ENCODE data around the gene USP34.
"Not testable (repeated sequence)": the region's sequence is repeated elsewhere in the genome, so short reads cannot be mapped to it uniquely, and the experiment has no call there.

USP34 gene

GRCh38 chr2:61470965-61471904 lies at the start of gene USP34:
TSS of gene USP34 (minus strand) at chr2:61471087. CDS start at chr2:61470692, 395 bp downstream.
- peak; percentile 91 for DNase-seq (ENCODE audit: low read depth)
- H3K4me3 ChIP-seq (ENCODE audit: low read depth, low read length): peak within 1 kb of the TSS; percentile 94

DNA sequence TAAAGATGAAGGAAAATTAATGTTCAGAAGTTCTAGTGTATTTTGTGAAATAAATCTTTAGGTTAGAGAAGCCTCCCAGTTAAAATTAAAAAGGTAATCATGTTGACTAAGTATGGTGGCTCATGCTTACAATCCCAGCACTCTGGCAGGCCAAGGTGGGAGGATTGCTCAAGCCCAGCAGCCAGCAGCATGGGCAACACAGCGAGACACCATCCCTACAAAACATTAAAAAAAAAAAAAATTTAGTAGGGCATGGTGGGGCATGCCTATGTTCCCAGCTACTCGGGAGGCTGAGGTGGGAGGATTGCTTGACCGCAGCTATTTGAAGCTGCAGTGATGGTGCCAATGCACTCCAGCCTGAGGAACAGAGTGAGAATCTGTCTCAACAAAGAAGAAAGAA lies 49.4 kb upstream of the USP34 start:
- no peak for DNase-seq (ENCODE audit: low read depth)
- no peak overlapping the region for H3K4me3 ChIP-seq (ENCODE audit: low read depth, low read length)

DNA sequence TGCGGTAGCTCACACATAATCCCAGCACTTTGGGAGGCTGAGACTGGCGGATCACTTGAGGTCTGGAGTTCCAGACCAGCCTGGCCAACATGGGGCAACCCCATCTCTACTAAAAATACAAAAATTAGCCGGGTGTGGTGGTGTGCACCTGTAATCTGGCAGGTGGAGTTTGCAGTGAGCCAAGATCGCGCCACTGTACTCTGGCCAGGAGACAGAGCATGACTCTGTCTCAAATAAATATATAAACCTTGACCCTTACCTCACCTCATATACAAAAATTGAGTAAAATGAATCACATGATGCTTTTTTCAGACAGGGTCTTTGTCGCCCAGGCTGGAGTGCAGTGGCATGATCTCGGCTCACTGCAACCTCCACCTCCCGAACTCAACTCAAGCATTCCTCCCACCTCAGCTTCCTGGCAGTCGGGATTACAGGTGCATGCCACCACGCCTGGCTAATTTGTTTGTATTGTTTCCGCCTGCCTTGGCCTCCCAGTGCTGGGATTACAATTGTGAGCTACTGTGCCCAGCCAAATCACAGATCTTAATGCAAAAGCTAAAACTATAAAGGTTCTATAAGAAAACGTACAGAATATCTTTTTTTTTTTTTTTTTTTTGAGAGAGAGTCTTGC lies 42.0 kb upstream of the USP34 start:
- DNase-seq (ENCODE audit: low read depth): no peak
- no peak overlapping the region for H3K4me3 ChIP-seq (ENCODE audit: low read depth, low read length)

DNA sequence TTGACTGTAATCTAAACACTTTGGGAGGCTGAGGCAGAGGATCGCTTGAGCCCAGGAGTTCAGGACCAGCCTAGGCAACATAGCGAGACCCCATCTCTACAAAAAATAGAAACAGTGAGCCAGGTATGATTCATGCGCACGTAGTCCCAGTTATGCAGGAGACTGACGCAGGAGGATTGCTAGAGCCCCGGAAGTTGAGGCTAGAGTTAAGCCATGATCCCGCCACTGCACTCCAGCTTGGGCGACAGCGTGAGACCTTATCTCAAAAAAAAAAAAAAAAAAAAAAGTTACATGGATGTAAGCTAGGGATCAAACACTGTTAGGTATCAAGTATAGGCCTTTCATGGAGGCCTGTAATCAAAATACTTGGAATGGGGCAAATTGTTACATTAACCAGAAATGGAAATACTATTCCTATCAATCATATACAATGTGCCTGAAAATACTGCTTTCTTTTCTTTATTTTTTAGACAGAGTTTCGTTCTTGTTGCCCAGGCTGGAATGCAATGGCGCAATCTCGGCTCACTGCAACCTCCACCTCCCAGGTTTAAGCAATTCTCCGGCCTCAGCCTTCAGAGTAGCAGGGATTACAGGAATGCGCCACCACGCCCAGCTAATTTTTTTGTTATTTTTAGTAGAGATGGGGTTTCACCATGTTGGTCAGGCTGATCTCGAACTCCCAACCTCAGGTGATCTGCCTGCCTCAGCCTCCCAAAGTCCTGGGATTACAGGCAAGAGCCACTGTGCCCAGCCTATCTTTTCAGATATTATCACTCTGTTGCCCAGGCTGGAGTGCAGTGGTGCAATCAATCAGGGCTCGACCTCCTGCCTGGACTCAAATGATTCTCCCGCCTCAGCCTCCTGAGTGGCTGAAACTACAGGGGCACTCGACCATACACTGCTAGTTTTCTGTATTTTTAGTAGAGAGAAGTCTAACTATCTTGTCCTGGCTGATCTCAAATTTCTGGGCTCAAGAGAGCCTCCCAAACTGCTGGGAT lies 40.1 kb upstream of the USP34 start:
- no peak for DNase-seq (ENCODE audit: low read depth)
- no peak overlapping the region for H3K4me3 ChIP-seq (ENCODE audit: low read depth, low read length)

- H3K4me3 ChIP-seq (ENCODE audit: low read depth, low read length): no peak overlapping the region
- DNase-seq (ENCODE audit: low read depth): no peak
Observed at GRCh38 chr2:61504949-61505348, 34.1 kb upstream of the USP34 start.

DNA sequence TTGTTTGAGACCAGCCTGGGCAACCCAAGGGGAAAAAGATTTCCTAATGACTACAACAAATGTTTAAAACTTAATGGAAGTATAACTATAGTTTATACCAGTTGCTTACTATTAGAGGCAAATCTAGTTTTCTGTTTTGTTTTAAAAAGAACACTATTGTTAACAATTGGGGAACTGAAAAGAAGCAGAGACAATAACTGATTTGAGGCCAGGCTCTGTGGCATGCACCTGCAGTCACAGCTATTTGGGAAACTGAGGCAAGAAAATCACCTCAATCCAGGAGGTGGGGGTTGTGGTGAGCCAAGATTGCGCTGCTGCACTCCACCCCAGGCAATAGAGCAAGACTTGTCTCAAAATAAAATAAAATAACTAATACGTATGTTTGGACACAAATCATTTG lies 28.2 kb upstream of the USP34 start:
- no peak for DNase-seq (ENCODE audit: low read depth)
- H3K4me3 ChIP-seq (ENCODE audit: low read depth, low read length): no peak overlapping the region

- no peak overlapping the region for H3K4me3 ChIP-seq (ENCODE audit: low read depth, low read length)
- DNase-seq (ENCODE audit: low read depth): no peak
Observed at GRCh38 chr2:61493523-61493942, 22.6 kb upstream of the USP34 start.

DNA sequence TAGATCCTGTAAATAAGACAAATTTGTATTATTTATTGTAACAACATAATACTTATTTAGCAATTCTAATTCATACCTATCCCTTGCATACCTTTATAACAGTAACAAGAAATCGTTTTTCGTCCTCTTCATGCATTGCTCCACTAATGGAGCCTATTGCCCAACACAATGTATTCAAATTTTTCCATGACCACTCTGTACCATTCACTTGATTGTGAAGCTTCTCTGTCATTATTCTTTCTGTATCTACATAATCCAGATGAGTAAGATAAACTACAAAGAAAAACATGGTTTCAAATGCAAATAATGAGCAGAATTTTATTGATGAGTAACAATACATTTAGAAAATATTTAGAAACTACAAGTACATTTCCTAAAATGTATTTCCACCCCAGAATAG lies 21.6 kb upstream of the USP34 start:
- H3K4me3 ChIP-seq (ENCODE audit: low read depth, low read length): no peak overlapping the region
- no peak for DNase-seq (ENCODE audit: low read depth)

DNA sequence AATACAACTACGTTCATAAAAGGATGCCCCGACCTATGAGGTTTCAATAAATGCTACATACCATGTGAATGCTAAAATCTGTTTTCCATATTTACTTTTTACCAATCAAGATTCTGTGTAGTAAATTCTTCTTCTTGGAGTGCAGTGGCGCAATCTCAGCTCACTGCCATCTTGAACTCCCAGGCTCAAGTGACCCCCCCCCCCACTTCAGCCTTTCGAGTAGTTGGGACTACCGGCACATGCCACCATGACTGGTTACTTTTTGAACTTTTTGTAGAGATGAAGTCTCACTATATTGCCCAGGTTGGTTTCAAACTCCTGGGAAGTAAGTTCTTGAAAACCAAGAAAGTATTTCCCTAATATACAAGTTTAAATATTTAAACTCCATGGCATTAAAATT lies 14.4 kb upstream of the USP34 start:
- no peak overlapping the region for H3K4me3 ChIP-seq (ENCODE audit: low read depth, low read length)
- DNase-seq (ENCODE audit: low read depth): no peak

DNA sequence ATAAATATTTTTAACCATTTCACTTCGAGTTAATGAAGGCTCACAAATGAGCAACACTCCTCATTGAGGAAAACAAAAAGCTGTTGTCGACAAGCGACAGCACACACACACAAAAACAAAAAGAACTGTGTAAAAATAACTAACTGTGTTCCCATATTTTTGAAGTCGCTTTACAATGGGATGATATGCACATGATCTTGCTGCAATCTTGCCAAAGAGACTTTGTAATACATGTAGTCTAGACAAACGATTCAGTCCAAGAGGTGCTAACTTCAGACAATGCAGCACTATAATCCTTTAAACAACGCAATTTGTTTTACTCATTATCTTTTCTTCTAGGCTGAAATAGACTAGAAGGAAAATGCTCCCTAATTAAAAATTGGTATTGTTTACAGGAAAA lies 7.2 kb upstream of the USP34 start:
- no peak overlapping the region for H3K4me3 ChIP-seq (ENCODE audit: low read depth, low read length)
- DNase-seq (ENCODE audit: low read depth): no peak

GRCh38 chr2:61476929-61477589 lies 6.2 kb upstream of the USP34 start:
- H3K4me3 ChIP-seq (ENCODE audit: low read depth, low read length); DNase-seq (ENCODE audit: low read depth): not testable (repeated sequence)

DNA sequence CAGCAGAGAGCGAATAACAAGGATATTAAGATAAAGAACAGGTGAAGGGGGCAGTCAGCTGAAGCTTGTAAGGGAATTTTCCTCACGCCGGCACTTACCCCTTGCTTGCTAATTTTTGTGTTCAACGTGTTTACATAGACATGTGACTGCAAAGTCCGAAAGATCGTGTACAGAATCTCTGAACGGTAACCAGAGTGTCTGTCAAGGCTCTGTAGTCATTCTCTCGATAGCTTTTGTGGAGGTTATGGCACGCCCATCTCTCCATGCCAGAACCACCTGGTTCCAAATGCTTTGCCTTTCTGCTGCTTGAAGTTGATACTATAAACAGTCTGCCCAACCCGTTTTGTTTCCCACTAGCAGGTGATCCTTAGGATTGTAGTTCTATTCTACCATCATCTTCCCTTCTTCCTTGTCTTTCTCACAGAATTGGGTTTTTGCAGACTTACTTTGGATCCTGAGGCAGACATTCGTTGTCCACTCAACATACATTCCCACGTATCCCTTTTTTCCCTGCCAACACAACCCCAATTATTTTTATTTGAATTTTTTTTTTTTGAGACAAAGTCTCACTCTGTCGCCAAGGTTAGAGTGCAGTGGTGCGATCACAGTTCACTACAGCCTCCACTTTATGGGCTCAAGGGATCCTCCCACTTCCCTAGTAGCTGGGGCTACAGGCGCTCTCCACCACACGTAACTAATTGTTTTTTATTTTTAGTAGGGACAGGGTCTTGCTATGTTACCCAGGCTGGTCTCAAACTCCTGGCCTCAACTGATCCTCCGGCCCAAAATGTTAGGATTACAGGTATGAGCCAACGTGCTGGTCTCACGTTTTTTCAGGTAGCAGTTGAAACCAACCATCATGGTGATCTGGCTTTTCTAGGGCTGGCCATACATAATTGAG lies 1.3 kb upstream of the USP34 start:
- no peak for DNase-seq (ENCODE audit: low read depth)
- peak overlapping the region; percentile 94 for H3K4me3 ChIP-seq (ENCODE audit: low read depth, low read length)

DNA sequence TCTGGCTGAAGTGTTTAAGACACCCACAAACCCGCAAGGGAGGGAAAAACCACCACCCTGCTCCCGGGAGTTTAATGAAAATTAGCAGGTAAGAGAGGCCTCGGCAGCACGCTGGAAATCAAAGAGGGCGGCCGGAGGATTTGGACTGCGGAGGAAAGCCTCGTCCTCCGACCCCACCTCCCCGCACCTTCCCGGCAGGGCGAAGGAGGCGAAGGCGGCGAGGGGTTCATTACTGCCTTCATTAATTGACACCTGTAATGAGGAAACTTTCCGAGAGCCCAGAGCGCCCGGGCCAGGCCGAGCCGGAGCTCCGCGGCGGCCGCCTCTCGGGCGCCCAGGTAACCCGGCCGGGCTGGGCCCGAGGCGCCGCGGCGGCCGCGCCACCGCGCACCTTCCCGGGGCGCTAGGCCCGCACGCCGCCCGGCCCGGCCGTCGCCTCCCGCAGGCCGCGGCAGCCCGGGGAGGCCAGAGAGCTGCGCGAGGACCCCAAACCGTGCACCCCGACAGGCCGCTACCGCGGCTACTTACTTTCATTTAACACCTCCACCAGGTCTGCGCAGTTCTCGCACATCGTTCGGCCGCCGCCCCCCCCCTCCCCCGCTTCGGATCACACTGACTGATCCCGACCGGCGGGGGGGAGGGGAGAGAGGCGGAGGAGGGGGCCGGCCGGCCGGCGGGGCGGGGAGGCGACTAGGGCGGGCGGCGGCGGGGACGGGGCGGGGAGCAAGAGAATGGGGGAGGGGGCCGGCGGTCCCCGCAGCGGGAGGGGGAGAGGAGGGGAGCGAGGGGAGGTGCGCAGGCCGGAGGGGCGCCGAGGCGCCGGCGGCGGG lies 550 bp downstream of the USP34 start:
- H3K4me3 ChIP-seq (ENCODE audit: low read depth, low read length): peak overlapping the region; percentile 82
- DNase-seq (ENCODE audit: low read depth): no peak

GRCh38 chr2:61469424-61470121 lies 1.3 kb downstream of the USP34 start:
- DNase-seq (ENCODE audit: low read depth): no peak

GRCh38 chr2:61468231-61468630 lies 2.7 kb downstream of the USP34 start:
- H3K4me3 ChIP-seq (ENCODE audit: low read depth, low read length): not testable (repeated sequence)

More at GRCh38 chr2:61469424-61470121, 1.3 kb downstream of the USP34 start:
- H3K4me3 ChIP-seq (ENCODE audit: low read depth, low read length): peak overlapping the region; percentile 82

DNA sequence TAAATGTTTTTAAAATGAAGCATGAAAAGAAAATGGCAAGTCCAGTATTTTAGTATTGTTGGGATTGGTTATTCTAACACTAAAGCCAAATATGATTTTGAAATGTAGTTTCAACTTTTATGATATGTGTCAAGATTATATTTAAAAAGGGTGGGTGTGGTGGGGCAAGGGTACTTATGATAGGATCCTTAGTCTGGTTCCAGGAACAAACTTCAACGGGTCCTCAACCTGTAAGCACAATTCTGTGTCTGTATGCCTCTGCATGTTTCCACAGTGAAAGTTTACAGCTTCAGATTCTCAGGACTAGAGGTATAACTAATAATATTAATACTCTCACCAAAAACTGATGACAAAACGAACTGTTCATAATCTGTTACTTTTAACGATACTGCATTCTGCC lies 5.8 kb downstream of the USP34 start:
- H3K4me3 ChIP-seq (ENCODE audit: low read depth, low read length): no peak overlapping the region
- DNase-seq (ENCODE audit: low read depth): no peak

More at GRCh38 chr2:61468231-61468630, 2.7 kb downstream of the USP34 start:
- not testable (repeated sequence) for DNase-seq (ENCODE audit: low read depth)

Data from skeletal muscle cell (primary cell).